Fibroblast of mammary gland (primary cell): ENCODE data around the gene CAPS2.
"Not testable (repeated sequence)": the region's sequence is repeated elsewhere in the genome, so short reads cannot be mapped to it uniquely, and the experiment has no call there.

Experiments used
- DNase-seq: peaks from one replicate; pipeline ENCODE4 v3.0.0-alpha.2; 2010; ENCODE audit warnings: low read depth
- H3K4me3 ChIP-seq: 2 replicates; pipeline ENCODE4 v1.5.1; 2011; ENCODE audit warnings: low read depth, mild to moderate bottlenecking, low read length, moderate library complexity; ENCODE audit not compliant: control insufficient read depth
- CTCF ChIP-seq: conservative IDR thresholded peaks from 2 replicates; pipeline ENCODE4 v1.5.1; 2011; ENCODE audit warnings: low read depth, low read length, inconsistent platforms; ENCODE audit not compliant: control insufficient read depth, insufficient read depth

CAPS2 gene

GRCh38 chr12:75360920-75361319 is 30.8 kb upstream of the CAPS2 start:
- H3K4me3 ChIP-seq: no peak overlapping the region
- no peak for DNase-seq
- TF ChIP-seq CTCF: no peak

GRCh38 chr12:75354011-75354410 is 23.9 kb upstream of the CAPS2 start:
- H3K4me3 ChIP-seq: no peak overlapping the region
- no peak for TF ChIP-seq CTCF
- DNase-seq: no peak

GRCh38 chr12:75350413-75350812 is 20.3 kb upstream of the CAPS2 start:
- TF ChIP-seq CTCF: no peak

GRCh38 chr12:75349946-75350345 is 19.8 kb upstream of the CAPS2 start:
- H3K4me3 ChIP-seq: no peak overlapping the region
- TF ChIP-seq CTCF: no peak
- no peak for DNase-seq

More at GRCh38 chr12:75350413-75350812, 20.3 kb upstream of the CAPS2 start:
- DNase-seq: no peak
- no peak overlapping the region for H3K4me3 ChIP-seq

GRCh38 chr12:75346215-75346614 is 16.1 kb upstream of the CAPS2 start:
- not testable (repeated sequence) for DNase-seq, H3K4me3 ChIP-seq

GRCh38 chr12:75345531-75345930 is 15.4 kb upstream of the CAPS2 start:
- no peak for TF ChIP-seq CTCF
- H3K4me3 ChIP-seq: no peak overlapping the region
- peak; percentile 23 for DNase-seq

- no peak overlapping the region for H3K4me3 ChIP-seq
- TF ChIP-seq CTCF: no peak
- no peak for DNase-seq
Measured at GRCh38 chr12:75341873-75342272, 11.7 kb upstream of the CAPS2 start.
